ENCODE measurements around the gene DUSP9. TPM values are rescaled to one million over a fixed set of nuclear protein-coding genes. Genes with fewer than 3 reads are reported as not detected.
A peak's percentile ranks its signal among the peaks of the same experiment; 100 is the strongest.

The DUSP9 gene
- total RNA-seq, 1 experiment from 2014 or later = 2.4 TPM

- no peak overlapping the region for H3K4me2 ChIP-seq (ENCODE audit: insufficient read depth, insufficient read length, low read length)
- no peak overlapping the region for H3K27ac ChIP-seq (ENCODE audit: insufficient read length, low read depth, low read length)
- no peak overlapping the region for H2AK5ac ChIP-seq (ENCODE audit: insufficient read length, low read length)
- H3K9ac ChIP-seq (ENCODE audit: extremely low read depth, insufficient read length, low read length) = no peak overlapping the region
- no peak overlapping the region for H2BK5ac ChIP-seq (ENCODE audit: insufficient read length, low read length)
- H3T11ph ChIP-seq (ENCODE audit: low read length) = no peak overlapping the region
- no peak overlapping the region for H3K56ac ChIP-seq (ENCODE audit: insufficient read length, low read depth, low read length)
- H3K14ac ChIP-seq (ENCODE audit: insufficient read depth, low read length) = no peak overlapping the region
- Mint-ChIP-seq H3K4me1 (no peaks in the 10 kb centered on the region), H3K36me3 (ENCODE audit: insufficient read depth in 1 of 3, low read depth in 3 of 3) (peaks cover 0 to 11% (median 2%) of the 10 kb centered on the region in 3 experiments; a peak in 4 of 7 replicates), H3K9me3 (peaks cover 50 to 82% of the 10 kb centered on the region in 2 experiments), H3K4me3 (no peak overlapping the region), H3K27me3 (ENCODE audit: low read depth) (peaks cover 33% of the 10 kb centered on the region), H3K27ac (no peak overlapping the region)
- H4K5ac ChIP-seq (ENCODE audit: insufficient read length, low read depth, low read length) = no peak overlapping the region
- H2BK15ac ChIP-seq (ENCODE audit: low read depth, low read length) = no peak overlapping the region
- H3K18ac ChIP-seq (ENCODE audit: insufficient read length, low read depth, low read length) = no peak overlapping the region
- H2BK120ac ChIP-seq (ENCODE audit: low read depth, low read length, poor library complexity, severe bottlenecking) = no peak overlapping the region
- H3K79me1 ChIP-seq (ENCODE audit: insufficient read depth, low read depth, low read length, poor library complexity, severe bottlenecking) = no peaks in the 10 kb centered on the region
- no peak overlapping the region for H3K23ac ChIP-seq (ENCODE audit: insufficient read length, low read depth, low read length)
- no peak overlapping the region for H4K8ac ChIP-seq (replicated peaks; ENCODE audit: insufficient read length, low read depth, low read length)
- no peaks in the 10 kb centered on the region for H3K79me2 ChIP-seq (ENCODE audit: insufficient read depth, low read length)
- no CpG with 5 or more reads among the region's 21 CpGs for WGBS (ENCODE audit: extremely low coverage, insufficient read length, low lambda C conversion rate)
- no peak overlapping the region for H3K4ac ChIP-seq (ENCODE audit: low read depth, low read length)
- no peak overlapping the region for H2BK12ac ChIP-seq (ENCODE audit: insufficient read length, low read depth, low read length)
- no peak overlapping the region for H4K91ac ChIP-seq (ENCODE audit: insufficient read length, low read depth, low read length)
- H4K20me1 ChIP-seq (ENCODE audit: control insufficient read depth, insufficient read depth, insufficient read length) = peaks cover 2% of the 10 kb centered on the region
- no peak overlapping the region for H2BK20ac ChIP-seq (ENCODE audit: low read depth, low read length, poor library complexity, severe bottlenecking)
- TF ChIP-seq CTCF (conservative IDR thresholded peaks at IDR 0.05) = peak; percentile 72
- H3K23me2 ChIP-seq (ENCODE audit: insufficient read length, low read depth, low read length, poor library complexity, severe bottlenecking) = no peaks in the 10 kb centered on the region
- H3K9me3 ChIP-seq (ENCODE audit: control insufficient read depth, low read depth, low read length) = peaks cover 32% of the 10 kb centered on the region
- H3K4me1 ChIP-seq (ENCODE audit: insufficient read depth, low read length) = no peaks in the 10 kb centered on the region
- no peaks in the 10 kb centered on the region; the same call in 1 of the 2 replicates for H3K27me3 ChIP-seq (ENCODE audit: insufficient read depth, low read length)
- peak; percentile 86 for DNase-seq
- H2AFZ ChIP-seq (ENCODE audit: low read length) = no peak overlapping the region
Observed at GRCh38 chrX:153635788-153636668, 11.0 kb upstream of the DUSP9 start.
